Activated T-cell treated with anti-CD3 and anti-CD28 coated beads for 24 hours (primary cell): ENCODE results near the gene GRIK4.

Experiments used
- DNase-seq: peaks from one replicate; pipeline ENCODE4 v3.0.0-alpha.2; 2020; ENCODE audit warnings: low read depth

The GRIK4 gene

DNA sequence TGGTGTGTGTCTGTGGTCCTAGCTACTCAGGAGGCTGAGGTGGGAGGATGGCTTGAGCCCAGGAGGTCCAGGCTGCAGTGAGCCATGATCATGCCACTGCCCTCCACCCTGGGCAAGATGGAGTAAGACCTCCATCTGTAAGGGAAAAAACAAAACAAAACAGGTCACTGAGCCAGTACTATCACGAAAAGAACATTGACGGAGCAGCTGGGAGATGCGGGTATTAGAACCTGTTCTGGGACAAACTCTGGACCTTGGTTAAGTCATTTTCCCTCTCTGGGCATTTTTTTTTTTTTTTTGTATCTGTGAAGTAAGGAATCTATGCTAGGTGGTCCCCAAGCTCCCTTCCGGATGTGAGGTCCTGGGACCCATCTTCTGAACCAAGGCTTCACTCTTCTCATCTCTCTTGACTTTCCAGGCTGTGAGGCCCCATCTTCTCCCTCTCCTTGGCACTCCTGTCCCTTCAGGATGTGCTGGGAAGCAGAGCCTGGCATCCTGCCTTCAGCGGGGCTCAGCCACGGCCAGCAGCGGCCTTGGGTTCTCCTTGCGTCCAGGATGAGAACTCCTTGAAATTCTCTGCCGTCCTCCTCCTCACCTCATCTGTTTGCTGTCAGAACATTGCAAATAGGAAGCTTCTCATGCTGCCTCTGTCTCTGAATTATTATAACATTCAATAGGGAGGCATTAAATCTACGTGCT lies 130.8 kb downstream of the GRIK4 start:
- DNase-seq: no peak

DNA sequence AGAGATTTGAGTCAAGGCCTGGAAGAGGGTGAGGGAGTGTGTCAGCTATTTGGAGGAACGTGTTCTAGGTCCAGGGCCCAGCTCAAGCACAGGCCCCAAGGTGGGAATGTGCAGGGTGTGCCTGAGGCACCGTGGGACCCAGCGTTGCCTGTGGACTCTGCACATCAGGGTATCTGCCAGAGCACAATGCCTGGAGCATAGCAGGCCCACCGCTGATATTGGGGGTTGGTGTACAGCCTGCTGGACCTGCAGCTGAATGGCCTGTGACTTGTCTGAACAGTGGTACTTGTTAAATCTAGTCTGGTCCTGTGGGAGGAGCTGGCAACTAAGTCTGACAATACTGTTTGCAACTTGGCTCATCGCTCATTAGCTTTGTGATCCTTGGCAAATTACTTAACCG lies 131.7 kb downstream of the GRIK4 start:
- DNase-seq: no peak

DNA sequence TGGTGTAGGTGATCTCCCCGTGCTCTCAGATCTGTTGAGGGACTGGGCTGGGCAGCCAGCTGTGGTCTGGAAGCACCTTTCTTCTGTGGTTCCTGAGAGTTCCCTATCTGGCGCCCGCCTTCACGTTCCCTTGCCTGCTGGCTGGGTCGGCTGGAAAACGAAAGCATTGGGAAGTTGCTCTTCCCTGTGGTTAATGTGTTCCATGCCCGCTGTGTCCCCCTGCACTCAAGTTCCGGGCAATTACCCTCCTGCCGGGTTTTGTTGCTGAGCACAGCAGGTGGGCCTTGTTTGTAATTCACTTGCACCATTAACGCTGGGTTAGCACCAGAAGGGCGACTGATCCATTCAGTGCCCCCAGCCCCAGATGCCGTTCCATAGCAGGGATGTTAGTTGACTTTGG lies 134.1 kb downstream of the GRIK4 start:
- no peak for DNase-seq

DNA sequence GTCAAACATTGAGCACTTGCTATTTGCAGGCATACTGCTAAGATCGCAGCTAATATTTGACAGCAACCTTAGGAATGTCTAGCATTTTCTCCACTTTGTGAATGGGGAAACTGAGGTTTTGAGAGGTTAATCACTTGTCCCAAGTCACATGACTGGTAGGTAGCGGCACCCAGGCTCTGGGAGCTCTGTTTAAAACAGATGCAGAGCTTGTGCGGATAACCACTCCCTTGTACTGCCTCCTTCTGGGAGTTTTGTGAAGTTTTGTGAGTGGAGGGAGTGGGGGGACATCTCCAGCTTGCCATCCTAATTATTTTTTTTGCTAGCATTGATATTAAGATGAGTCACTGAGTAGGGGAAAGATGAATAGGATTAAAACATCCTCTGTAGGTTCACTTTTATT lies 134.7 kb downstream of the GRIK4 start:
- DNase-seq: no peak

DNA sequence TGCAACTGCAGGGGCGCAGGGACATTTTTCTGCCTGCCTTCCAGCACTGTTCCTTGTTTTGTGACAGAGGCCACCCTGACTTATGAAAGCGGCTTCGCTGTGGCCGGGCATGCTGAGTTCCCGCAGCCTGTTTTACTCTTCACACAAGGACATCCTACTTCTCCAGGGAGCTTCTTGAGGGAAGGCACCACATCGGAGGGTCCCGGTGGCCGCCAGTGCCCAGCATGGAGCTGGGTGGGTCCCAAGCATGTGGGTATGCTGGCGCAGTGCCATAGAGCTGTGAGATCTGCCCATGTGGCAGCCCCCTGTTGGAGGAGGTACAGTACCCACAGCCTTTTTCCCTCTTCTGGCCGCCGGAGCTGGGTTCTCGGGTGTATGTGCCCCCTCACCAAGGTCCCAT lies 136.1 kb downstream of the GRIK4 start:
- DNase-seq: no peak

DNA sequence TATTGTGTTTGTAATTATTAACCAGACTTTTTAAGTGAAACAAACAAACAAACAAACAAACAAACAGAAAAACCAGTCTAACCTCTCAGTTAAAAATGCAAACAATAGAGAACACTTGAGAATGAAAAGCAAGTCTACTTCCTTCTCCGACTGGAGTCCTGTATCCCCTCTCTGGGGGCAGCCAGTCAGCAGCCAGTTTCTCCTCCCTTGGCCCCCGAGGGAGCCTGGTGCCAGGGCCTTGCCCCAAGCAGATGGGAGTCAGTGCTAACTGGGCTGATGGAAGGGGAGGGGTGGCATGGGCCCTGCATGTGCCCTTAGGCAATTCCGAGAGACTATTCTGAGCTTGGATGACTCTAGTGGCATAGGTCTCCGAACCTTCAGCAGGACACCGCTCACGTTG lies 137.2 kb downstream of the GRIK4 start:
- DNase-seq: no peak

DNA sequence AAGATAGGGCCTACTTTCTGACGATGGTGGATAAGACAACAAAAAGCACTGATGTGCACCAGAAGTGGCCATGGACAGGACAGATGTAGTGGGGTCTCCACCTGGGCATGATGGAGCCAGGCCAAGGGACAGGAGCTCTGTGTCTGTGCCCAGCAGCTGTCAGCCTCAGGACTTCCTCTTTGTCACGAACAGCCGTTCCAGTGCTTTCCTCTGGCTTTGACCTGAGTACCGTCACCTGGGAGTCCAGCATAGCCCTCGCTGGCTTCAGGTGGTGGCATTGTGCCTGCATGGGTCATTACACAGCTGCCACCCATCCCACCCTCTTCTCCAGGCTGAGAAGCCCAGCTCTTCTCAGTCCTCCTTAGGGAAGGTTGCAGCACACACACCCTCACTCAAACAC lies 137.8 kb downstream of the GRIK4 start:
- DNase-seq: no peak

DNA sequence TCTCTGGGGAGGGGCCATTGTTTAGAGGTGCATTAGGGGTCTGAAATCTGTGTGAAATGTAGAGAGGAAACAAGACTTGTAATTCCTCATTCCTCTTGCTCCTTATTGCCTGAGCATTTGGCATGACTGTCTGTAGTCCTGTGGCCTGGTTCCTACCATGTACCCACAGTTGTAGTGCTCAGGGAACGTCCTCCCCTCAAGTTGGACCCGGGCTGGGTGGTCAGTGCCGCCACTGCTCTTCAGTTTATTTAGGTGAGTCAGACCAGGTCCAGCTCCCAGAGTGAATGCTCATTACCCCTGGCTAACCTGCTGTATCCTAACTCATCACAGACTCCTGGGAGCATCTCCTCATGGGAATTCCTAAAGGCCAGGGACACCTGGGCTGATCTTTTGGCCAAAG lies 139.8 kb downstream of the GRIK4 start:
- DNase-seq: no peak

DNA sequence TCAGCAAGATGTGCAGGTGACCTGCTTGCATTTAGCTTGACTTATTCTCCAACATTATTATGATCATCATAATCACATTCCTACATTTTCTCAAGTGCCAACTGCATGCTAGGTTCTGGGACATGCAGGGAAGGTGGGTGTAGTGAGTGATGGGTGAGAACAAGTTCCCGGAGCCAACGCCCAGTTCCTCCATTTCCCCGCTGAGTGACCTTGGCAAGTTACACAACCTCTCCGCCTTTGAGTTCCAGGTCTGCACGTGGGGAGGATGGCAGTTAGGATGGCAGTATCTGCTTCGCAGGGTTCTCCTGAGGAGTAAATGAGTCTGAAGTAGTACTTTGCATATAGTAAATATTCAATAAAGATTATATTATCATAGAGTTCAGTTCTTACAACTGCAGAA lies 140.3 kb downstream of the GRIK4 start:
- DNase-seq: no peak

DNA sequence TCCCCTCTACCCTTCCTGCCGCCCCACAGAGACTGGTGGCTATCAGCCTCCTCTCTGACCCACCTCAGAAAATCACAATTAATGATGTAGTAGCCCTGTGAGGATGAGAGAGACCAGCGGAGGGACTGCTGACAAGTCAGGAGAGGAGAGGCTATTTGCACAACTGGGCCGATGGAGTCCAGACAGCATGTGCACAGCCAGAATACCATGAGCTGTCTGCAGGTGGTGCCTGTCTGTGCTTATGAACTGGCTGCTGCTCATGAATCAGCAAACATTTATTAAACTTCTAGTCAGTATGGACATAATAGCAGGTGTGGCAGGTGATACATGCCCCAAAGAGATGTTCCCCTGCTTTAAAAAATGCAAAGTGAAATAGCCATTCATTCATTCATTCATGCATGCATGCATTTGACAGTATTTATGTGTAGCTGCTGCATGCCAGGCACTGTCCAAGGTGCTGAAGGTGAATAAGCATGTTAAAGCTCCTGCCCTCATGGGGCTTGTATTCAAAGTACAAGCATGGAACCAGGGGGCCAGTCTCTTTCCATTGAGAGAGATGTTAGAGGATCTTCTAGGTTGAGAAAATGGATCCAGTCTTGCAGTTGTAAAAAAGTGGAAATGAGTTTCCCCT lies 141.3 kb downstream of the GRIK4 start:
- DNase-seq: no peak

DNA sequence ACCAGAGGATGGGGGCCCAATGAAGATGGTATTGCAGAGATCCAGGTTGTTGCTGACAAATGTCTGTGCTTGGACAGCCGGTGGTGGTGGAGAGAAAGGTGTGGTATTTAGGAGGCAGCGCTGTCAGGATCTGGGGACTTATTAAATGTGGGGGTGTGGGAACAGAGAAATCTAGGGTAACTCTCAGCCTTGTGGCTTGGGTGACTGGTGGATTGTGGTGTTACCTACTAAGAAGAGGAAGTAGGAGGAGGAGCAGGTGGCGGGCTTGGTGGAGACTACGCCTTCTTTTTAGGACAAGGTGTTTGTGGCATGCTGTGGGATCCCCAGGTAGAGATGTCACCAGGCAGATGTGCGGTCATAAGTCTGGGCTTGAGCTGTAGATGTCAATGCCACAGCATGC lies 144.0 kb downstream of the GRIK4 start:
- no peak for DNase-seq

DNA sequence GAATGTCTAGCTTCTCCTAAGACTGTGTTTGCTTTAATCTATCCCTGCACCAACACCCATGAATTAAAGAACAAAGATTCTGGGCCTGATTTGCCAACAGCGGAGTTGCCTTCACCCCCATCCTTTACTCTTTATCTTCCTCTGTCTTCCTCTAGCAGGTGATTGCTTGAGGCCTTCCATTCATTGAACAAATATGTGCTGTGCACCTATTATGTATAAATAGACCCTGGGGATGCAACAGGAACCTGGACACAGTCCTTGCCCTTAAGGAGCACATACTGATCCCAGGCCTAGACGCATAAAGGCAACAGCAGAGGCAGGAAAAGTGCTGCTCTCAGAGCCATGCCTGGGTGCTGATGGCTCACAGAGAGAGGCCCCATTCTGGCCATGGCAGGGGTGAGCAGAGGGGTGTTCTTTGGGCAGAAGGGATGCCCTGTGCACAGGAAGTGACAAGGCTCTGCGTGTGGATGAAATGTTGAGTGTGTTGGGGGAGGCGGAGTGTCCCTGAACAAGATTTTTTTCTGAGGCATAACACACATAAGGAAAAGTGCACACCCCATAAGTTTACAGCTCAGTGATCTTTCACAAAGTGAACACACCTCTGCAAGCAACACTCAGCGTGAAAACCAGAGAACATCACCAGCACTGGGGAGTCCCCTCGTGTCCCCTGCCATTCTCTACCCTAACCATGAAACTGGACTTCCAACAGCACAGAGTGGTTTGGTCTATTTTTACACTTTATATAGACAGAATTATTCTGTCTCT lies 145.9 kb downstream of the GRIK4 start:
- DNase-seq: no peak

DNA sequence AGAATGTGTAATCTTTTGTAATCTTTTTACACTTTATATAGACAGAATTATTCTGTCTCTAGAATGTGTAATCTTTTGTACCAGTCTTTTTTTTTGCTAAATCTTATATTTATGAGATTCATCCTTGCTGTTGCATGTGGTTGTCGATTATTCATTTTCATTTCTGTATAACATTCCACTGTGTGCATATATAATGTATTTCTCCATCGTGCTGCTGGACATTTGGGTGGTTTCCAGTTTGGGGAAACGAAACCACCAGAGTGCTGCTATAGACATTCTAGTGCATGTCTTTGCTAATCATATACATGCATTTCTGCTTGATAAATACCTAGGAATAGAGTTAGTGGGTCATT lies 146.5 kb downstream of the GRIK4 start:
- DNase-seq: no peak

DNA sequence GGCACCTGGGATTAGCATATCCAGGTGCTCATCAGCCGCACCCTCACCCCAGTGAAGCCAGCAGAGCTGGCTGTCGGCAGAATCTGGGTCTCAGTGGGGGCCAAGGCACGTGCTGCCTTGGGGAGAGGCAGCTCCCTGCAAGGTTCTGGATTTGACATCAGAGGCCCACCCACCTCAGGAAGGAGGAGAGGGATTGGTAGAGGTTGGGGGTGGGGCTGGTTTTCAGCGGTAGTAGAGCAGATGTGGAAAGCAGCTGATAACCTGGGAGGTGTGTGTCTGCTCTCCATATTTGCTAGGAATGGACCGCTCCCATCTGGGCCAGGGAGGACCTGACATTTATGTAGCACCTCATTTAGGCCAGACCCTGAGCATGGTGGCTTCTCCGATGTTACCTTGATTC lies 147.5 kb downstream of the GRIK4 start:
- DNase-seq: no peak

DNA sequence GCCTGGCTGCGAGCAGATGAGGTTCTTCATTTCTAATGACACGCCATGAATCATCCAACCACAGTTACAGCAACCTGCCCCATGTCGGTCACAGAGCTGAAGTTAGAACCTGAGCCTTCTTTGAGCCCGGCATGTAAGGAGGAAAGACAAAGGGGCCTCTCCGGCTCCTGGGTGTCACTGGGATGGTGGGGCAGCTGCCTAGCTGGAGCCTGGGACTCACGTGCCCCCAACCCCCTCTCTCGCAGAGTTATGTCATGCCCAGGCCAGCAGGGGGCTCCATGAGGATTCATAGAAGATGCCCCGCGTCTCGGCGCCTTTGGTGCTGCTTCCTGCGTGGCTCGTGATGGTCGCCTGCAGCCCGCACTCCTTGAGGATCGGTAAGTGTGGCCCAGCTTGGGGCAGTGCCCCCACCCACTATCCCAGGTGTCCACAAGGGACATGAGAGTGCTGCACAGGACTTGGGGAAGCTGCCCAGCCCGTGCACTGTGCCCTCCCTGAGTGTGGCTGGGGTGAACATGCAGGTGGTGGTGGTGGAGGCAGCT lies 148.5 kb downstream of the GRIK4 start:
- peak; percentile 1 for DNase-seq

DNA sequence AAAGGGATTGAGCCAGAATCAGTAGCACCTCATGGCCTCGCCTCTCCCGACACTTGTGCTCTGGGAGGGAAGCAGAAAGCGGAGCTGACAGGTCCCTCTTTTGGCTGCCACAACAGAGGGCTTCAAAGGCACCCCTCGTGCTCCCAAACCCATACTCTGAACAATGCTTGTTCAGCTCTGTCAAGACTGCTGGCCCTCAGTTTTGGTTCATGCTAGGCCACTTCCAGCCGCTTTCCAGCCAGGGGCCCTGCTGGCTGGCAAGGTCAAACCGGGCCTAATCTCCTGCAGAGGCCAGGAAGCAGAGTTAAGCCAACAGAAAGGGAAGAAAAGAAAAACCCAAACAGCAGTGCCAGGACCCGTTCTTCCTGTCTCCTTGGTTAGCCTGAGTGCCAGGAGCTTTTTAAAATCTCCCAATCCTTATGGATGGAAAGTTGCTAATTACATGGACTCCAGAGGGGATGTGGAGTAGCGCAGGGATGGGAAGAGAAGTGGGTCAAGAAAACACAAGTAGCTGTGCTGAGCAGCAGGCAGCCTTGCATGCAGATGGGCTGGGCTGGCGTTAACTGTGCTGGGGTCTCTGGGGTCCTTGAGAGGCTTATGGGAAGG lies 150.6 kb downstream of the GRIK4 start:
- no peak for DNase-seq

DNA sequence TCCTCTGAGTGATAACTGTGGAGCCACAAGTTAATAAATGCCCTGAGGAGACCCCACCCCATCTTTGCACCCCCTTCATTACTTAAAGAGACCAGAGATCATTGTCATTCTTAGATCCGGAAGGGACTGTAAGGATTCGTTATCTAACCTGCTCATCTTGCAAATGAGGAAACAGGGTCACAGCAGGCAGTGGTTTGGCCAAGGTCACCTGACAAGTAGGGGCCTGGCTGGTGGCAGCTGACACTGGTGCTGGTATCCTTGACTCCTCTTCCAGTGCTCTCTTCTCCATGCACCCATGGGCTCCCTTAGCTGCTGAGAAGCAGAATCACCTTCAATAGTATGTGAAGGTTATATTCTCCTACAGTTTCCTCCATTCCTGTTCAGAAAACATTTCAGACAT lies 151.6 kb downstream of the GRIK4 start:
- DNase-seq: no peak

DNA sequence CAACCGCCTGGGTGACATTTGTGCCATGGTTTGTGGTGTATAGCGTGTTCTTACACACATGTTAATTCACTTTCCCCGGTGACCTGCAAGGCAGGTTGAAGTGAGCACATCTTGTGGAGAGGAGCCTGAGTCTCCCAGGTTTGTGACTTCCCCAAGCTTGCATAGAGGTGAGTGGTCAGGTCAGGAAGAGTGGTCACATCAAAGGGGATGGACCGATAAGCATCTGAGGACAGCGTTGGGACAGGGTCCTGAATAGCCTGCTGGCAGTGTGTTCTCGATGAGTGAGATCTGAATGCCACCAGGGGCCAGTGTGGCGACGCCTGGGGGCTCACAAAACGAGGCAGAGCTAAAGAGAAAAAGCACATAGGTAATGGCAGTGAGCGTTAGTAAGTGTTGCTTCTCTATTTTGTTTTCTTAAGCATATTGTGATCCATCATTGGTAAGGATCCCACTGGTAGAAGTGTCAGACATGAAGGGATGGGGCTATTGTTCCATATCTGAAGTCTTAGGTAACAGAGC lies 154.6 kb downstream of the GRIK4 start:
- DNase-seq: no peak

DNA sequence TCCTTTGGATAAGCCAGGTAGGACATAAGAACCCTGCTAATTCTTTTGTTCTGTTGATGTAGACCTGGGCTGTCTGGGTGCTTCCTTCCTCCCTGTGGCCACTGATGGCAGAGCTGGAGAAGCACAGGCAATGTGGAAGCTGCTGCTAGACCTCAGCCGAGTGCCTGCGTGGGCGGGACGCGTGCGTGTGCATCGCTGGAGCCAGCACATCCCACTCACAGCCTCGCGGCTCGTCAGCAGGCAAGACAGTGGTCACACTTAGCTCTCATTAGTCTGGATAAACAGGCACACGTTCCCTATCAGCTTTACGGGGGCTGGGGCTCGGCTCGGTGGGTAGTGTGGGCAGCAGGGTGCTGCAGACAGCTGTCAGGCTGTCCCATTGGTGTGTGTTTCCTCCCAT lies 155.7 kb downstream of the GRIK4 start:
- DNase-seq: no peak

DNA sequence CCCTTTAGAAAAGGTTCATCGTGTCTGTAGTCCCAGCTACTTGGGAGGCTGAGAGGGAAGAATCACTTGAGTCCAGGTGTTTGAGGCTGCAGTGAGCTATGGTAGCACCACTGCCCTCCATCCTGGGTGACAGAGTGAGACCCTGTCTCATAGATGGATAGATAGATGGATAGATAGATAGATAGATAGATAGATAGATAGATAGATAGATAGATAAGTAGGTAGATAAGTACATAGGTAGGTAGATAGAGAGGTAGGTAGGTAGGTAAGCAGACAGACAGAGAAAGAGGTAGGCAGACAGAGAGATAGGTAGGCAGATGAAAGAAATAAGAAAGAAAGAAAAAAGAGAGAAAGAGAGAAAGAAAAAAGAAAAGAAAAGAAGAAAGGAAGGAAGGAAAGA lies 156.4 kb downstream of the GRIK4 start:
- no peak for DNase-seq

DNA sequence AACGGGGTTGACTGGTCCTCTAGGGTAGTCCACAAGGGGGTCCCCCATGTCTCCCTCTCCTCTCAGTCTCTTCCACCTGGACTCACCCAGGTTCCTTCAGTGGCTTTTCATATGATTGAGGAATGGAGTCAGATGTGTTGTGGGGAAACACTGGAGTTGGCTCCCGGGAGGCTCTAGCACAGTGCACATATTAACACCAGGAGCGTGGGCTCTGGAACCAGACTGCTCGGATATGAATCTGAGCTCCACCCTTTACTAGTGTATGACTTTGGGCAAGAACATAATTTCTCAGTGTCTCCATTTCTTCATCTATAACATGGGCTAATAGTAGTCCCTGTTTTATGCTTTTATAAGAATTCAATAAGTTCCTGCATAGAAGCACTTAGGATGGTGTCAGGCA lies 157.0 kb downstream of the GRIK4 start:
- no peak for DNase-seq

DNA sequence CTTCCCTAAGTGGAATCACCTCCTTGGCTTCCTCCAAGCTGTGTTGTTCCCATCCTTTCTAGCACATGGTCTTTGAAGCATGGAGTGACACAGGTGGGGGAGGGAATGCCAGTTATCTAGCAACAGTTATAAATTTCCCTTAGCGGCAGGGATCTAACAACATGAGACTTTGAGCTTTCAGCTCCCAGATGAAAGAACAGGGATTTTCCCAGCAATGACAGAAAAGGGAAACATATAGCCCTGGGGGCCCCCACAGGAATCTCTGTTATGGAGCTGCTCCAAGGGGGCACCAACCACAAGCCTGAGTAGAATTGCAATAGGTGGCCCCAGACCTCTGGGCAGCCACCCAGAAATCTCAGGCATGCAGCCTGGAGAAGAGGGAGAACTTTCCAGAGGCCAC lies 163.0 kb downstream of the GRIK4 start:
- DNase-seq: no peak

DNA sequence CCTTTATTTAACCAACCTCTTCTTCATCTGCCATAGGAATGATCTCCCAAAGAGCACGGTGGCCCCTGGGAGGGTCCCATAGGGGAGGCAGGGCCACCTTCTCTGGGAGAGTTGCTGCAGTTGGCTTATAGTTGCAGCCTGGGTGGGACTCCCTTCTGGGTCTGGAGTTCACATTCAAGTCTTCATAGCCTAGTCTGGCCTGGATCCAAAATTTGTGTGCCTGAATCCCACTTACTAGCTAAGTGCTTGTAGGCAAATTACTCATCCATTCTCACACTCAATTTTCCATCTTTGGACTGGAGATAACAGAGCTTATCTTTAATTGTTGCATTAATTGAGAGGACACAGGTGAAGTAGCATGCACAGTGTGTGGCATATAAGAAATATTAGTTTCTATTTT lies 163.6 kb downstream of the GRIK4 start:
- DNase-seq: no peak
